ENCODE results near the gene CD72. TPM values are rescaled to one million over a fixed set of nuclear protein-coding genes. Genes with fewer than 3 reads are reported as not detected.

Gene CD72
- polyA plus RNA-seq, 2 of the 4 experiments (the other 2 are of a cell fraction): 0.44 to 1.2 TPM

DNA sequence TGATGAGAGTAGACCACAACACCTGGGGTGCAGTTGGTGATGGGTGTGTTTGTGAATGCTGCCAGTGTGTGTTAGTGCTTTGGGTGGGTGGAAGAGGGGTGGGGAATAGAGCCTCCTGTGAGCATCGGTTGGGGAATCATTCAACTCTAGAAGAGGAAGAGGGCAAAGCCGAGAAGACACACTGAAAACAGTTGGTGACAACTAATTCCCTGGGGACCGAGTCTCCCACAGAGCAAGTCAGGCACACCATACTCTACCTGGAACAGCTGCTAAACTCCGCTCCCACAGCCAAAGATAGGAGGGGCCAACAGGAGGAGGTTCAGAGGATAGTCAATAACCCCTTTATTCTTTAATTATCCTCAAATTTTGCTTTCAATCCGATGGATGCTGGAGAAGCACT lies 48.3 kb upstream of the CD72 start:
- H3K27ac ChIP-seq: peak overlapping the region; percentile 94 to 97; a peak in 4 of 6 replicates
- H3K4me2 ChIP-seq: no peak overlapping the region; the same call in 2 of the 3 replicates
- TF ChIP-seq, protein P1, sequence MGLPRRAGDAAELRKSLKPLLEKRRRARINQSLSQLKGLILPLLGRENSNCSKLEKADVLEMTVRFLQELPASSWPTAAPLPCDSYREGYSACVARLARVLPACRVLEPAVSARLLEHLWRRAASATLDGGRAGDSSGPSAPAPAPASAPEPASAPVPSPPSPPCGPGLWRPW (IDR thresholded peaks at IDR 0.05): no peak
- TF ChIP-seq NR3C1 (IDR thresholded peaks at IDR 0.05) (no peak), CHD4 (IDR thresholded peaks at IDR 0.05; ENCODE audit: borderline replicate concordance) (no peak), HDAC2 (IDR thresholded peaks at IDR 0.05) (no peak), FOSB (CRISPR knock-in tag; IDR thresholded peaks at IDR 0.05) (no peak), RARB (CRISPR knock-in tag; IDR thresholded peaks at IDR 0.05) (no peak), RNF2 (IDR thresholded peaks at IDR 0.05; ENCODE audit: borderline replicate concordance, low read depth) (no peak), MYC (IDR thresholded peaks at IDR 0.05; ENCODE audit: borderline replicate concordance, low read length) (no peak), EHMT2 (IDR thresholded peaks at IDR 0.05; ENCODE audit: low read depth) (no peak), HOXB5 (CRISPR knock-in tag; IDR thresholded peaks at IDR 0.05) (no peak), FOXS1 (CRISPR knock-in tag; IDR thresholded peaks at IDR 0.05) (no peak), NPAS2 (CRISPR knock-in tag; IDR thresholded peaks at IDR 0.05; ENCODE audit: borderline replicate concordance) (no peak), CEBPB (IDR thresholded peaks at IDR 0.05) (no peak)
- TF ChIP-seq, protein P2, sequence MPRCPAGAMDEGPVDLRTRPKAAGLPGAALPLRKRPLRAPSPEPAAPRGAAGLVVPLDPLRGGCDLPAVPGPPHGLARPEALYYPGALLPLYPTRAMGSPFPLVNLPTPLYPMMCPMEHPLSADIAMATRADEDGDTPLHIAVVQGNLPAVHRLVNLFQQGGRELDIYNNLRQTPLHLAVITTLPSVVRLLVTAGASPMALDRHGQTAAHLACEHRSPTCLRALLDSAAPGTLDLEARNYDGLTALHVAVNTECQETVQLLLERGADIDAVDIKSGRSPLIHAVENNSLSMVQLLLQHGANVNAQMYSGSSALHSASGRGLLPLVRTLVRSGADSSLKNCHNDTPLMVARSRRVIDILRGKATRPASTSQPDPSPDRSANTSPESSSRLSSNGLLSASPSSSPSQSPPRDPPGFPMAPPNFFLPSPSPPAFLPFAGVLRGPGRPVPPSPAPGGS (IDR thresholded peaks at IDR 0.05): no peak
- no peaks in the 10 kb centered on the region for H3K9me3 ChIP-seq
- CTCF ChIA-PET: interaction anchor here (4.6 to 21.5 kb wide), 3 partner anchors 8 to 63 kb away, joined by 48 to 498 read pairs (median 131); partner anchors contain the start of genes CA9, CREB3, TLN1 and TPM2
- DNase-seq (ENCODE audit: low read depth in 1 of 2, low spot score in 1 of 2) (no peak), FAIRE-seq (no peak), ATAC-seq (no peak)
- H3K4me1 ChIP-seq: peaks cover 52% of the 10 kb centered on the region
- no peak overlapping the region for H3K4me3 ChIP-seq
- POLR2A ChIA-PET: no interaction called here
- 81% methylated on average over 5 of the region's 5 CpGs for WGBS (ENCODE audit: missing lambda C conversion rate)

DNA sequence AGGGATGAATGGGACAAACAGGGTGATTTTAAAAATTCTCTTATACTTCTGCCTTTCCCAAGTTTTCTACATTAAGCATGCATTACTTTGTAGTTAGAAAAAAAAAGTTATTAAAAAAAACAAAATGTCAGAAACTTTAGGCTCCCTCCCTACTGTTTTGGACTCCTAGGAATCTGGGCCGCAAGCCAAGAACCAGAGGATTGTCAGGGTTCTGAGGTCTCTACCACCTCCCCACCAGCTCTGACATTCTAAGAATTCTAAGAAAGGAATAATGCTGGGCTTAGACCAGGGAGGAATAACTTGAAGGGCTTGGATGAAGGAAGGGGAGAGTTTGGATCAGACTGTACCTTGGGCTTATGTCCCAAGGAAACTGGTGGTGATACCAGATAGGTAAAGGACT lies 47.8 kb upstream of the CD72 start:
- no peak overlapping the region for H3K4me3 ChIP-seq
- CTCF ChIA-PET: interaction anchor here (1.4 to 21.5 kb wide), 10 partner anchors 9 to 147 kb away, joined by 3 to 498 read pairs (median 12); partner anchors contain the start of genes CA9, CREB3, TLN1 and TPM2
- peaks cover 52% of the 10 kb centered on the region for H3K4me1 ChIP-seq
- H3K4me2 ChIP-seq: peak overlapping the region; percentile 98
- 91% methylated on average over 1 of the region's 1 CpG for WGBS (ENCODE audit: missing lambda C conversion rate)
- peak overlapping the region; percentile 94 to 97; a peak in 4 of 6 replicates for H3K27ac ChIP-seq
- FAIRE-seq (no peak), DNase-seq (ENCODE audit: low read depth in 1 of 2, low spot score in 1 of 2) (no peak), ATAC-seq (no peak)
- POLR2A ChIA-PET: interaction anchor here (2.3 to 2.6 kb wide), 2 partner anchors 25 to 66 kb away, joined by 16 to 21 read pairs; partner anchors contain the start of genes CREB3, TLN1 and TPM2
- TF ChIP-seq POLR2A (IDR thresholded peaks at IDR 0.05; ENCODE audit: low read length) (no peak), FOXS1 (CRISPR knock-in tag; IDR thresholded peaks at IDR 0.05) (no peak), CBX8 (IDR thresholded peaks at IDR 0.05) (no peak), ZSCAN20 (CRISPR knock-in tag; IDR thresholded peaks at IDR 0.05) (no peak), CEBPB (IDR thresholded peaks at IDR 0.05) (no peak), ESRRA (IDR thresholded peaks at IDR 0.05; ENCODE audit: borderline replicate concordance, low read length) (no peak), ZC3H11A (IDR thresholded peaks at IDR 0.05) (no peak), RFX5 (IDR thresholded peaks at IDR 0.05) (no peak), HDAC2 (IDR thresholded peaks at IDR 0.05) (no peak)
- TF ChIP-seq, protein P3, sequence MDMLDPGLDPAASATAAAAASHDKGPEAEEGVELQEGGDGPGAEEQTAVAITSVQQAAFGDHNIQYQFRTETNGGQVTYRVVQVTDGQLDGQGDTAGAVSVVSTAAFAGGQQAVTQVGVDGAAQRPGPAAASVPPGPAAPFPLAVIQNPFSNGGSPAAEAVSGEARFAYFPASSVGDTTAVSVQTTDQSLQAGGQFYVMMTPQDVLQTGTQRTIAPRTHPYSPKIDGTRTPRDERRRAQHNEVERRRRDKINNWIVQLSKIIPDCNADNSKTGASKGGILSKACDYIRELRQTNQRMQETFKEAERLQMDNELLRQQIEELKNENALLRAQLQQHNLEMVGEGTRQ (IDR thresholded peaks at IDR 0.05): no peak
- H3K9me3 ChIP-seq: no peaks in the 10 kb centered on the region

DNA sequence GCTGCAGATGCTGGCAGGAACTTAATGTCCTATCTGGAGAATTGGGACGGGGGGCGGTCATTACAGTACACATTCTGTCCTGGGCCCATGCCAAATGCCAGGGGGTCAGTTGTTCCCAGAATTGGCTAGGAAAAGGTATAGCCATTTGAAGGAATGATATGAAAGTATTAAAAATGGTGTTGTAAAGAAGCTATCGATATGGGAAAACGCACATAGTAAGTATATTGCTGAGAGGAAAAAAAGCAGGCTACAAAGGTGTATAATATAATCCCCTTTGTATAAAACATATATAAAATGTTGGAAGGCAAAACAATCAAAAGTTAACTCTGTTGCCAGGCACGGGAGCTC lies 47.2 kb upstream of the CD72 start:
- 0 out of 5 replicates have a peak, but pooled peaks of 1 of the 2 experiments have one; percentile 4 for TF ChIP-seq RAD21 (conservative IDR thresholded peaks at IDR 0.05 in 1 of 2, IDR thresholded peaks at IDR 0.05 in 1 of 2)
- TF ChIP-seq JUNB (IDR thresholded peaks at IDR 0.05): no peak
- Histone ChIP-seq H3K27ac (peak overlapping the region; percentile 94 to 97), H3K9me3 (no peaks in the 10 kb centered on the region), H3K4me3 (peak overlapping the region; percentile 71), H3K4me1 (peaks cover 56% of the 10 kb centered on the region), H3K4me2 (peak overlapping the region; percentile 98)
- DNase-seq (ENCODE audit: low read depth in 1 of 2, low spot score in 1 of 2) (no peak), FAIRE-seq (no peak), ATAC-seq (no peak)
- ChIA-PET POLR2A (interaction anchor here (1.0 to 2.6 kb wide), 7 partner anchors 19 to 84 kb away, joined by 3 to 21 read pairs (median 4); partner anchors contain the start of genes CREB3, GBA2, RGP1 and TLN1), CTCF (interaction anchor here (1.1 to 21.5 kb wide), 12 partner anchors 9 to 216 kb away, joined by 3 to 498 read pairs (median 9); partner anchors contain the start of genes CA9, CREB3, TLN1 and TPM2)
- 39% methylated on average over 5 of the region's 5 CpGs for WGBS (ENCODE audit: missing lambda C conversion rate)

All from A549 (cell line).